H9 (cell line): Measurements from ENCODE around the gene ZDHHC13. TPM values are rescaled to one million over a fixed set of nuclear protein-coding genes. Genes with fewer than 3 reads are reported as not detected.

ENCODE experiments used
- DNase-seq: peaks from one replicate; pipeline ENCODE4 v3.0.0-alpha.2; 2017
- H2AFZ ChIP-seq: one replicate; pipeline ENCODE4 v1.6.1; 2013; ENCODE audit warnings: mild to moderate bottlenecking, low read length, control low read depth, moderate library complexity
- H2AK5ac ChIP-seq: 2 replicates; pipeline ENCODE4 v1.6.1; 2013; ENCODE audit warnings: low read length, control low read depth, mixed read lengths; ENCODE audit not compliant: insufficient read length
- H2BK120ac ChIP-seq: one replicate; pipeline ENCODE4 v1.6.1; 2013; ENCODE audit warnings: low read depth, mild to moderate bottlenecking, low read length, control low read depth, inconsistent platforms; ENCODE audit not compliant: poor library complexity, severe bottlenecking
- H2BK12ac ChIP-seq: 2 replicates; pipeline ENCODE4 v1.6.1; 2013; ENCODE audit warnings: low read length, control low read depth, mixed read lengths, low read depth; ENCODE audit not compliant: insufficient read length
- H2BK15ac ChIP-seq: 2 replicates; pipeline ENCODE4 v1.6.1; 2013; ENCODE audit warnings: low read depth, low read length, control low read depth
- H2BK20ac ChIP-seq: one replicate; pipeline ENCODE4 v1.6.1; 2013; ENCODE audit warnings: low read depth, mild to moderate bottlenecking, low read length, control low read depth, inconsistent platforms; ENCODE audit not compliant: poor library complexity, severe bottlenecking
- H2BK5ac ChIP-seq: 2 replicates; pipeline ENCODE4 v1.6.1; 2013; ENCODE audit warnings: low read length, control low read depth, mixed read lengths; ENCODE audit not compliant: insufficient read length
- H3K14ac ChIP-seq: 2 replicates; pipeline ENCODE4 v1.6.1; 2013; ENCODE audit warnings: low read length, control low read depth; ENCODE audit not compliant: insufficient read depth
- H3K18ac ChIP-seq: 2 replicates; pipeline ENCODE4 v1.6.1; 2013; ENCODE audit warnings: low read depth, mild to moderate bottlenecking, mixed read lengths, low read length, control low read depth; ENCODE audit not compliant: insufficient read length
- H3K23ac ChIP-seq: 2 replicates; pipeline ENCODE4 v1.6.1; 2013; ENCODE audit warnings: low read length, control low read depth, mixed read lengths, low read depth; ENCODE audit not compliant: insufficient read length
- H3K23me2 ChIP-seq: 2 replicates; pipeline ENCODE4 v1.6.1; 2013; ENCODE audit warnings: low read depth, mild to moderate bottlenecking, mixed read lengths, low read length, control low read depth; ENCODE audit not compliant: insufficient read length, poor library complexity, severe bottlenecking
- H3K27ac ChIP-seq: 2 replicates; pipeline ENCODE4 v1.5.1; 2013; ENCODE audit warnings: low read length, control low read depth, mixed read lengths, low read depth; ENCODE audit not compliant: insufficient read length
- H3K27me3 ChIP-seq: 2 replicates; pipeline ENCODE4 v1.6.1; 2013; ENCODE audit warnings: low read length, control low read depth, inconsistent platforms; ENCODE audit not compliant: insufficient read depth
- H3K4ac ChIP-seq: 2 replicates; pipeline ENCODE4 v1.6.1; 2013; ENCODE audit warnings: low read depth, mild to moderate bottlenecking, control low read depth, inconsistent platforms, low read length, moderate library complexity
- H3K4me1 ChIP-seq: 2 replicates; pipeline ENCODE4 v1.6.1; 2013; ENCODE audit warnings: low read length, control low read depth, inconsistent platforms; ENCODE audit not compliant: insufficient read depth
- H3K4me2 ChIP-seq: 2 replicates; pipeline ENCODE4 v1.6.1; 2013; ENCODE audit warnings: low read length, control low read depth, mixed read lengths; ENCODE audit not compliant: insufficient read length, insufficient read depth
- H3K56ac ChIP-seq: 2 replicates; pipeline ENCODE4 v1.6.1; 2013; ENCODE audit warnings: low read depth, mild to moderate bottlenecking, mixed read lengths, low read length, control low read depth; ENCODE audit not compliant: insufficient read length
- H3K79me1 ChIP-seq: 2 replicates; pipeline ENCODE4 v1.6.1; 2013; ENCODE audit warnings: low read depth, mild to moderate bottlenecking, moderate library complexity, low read length, control low read depth, inconsistent platforms; ENCODE audit not compliant: insufficient read depth, poor library complexity, severe bottlenecking
- H3K79me2 ChIP-seq: 2 replicates; pipeline ENCODE4 v1.6.1; 2013; ENCODE audit warnings: low read length, control low read depth, inconsistent platforms; ENCODE audit not compliant: insufficient read depth
- H3K9ac ChIP-seq: 2 replicates; pipeline ENCODE4 v1.6.1; 2013; ENCODE audit warnings: low read length, control low read depth, mixed read lengths; ENCODE audit not compliant: insufficient read length; ENCODE audit errors: extremely low read depth
- H3K9me3 ChIP-seq: one replicate; pipeline ENCODE4 v1.6.1; 2013; ENCODE audit warnings: low read depth, low read length, inconsistent platforms; ENCODE audit not compliant: control insufficient read depth
- H3T11ph ChIP-seq: one replicate; pipeline ENCODE4 v1.6.1; 2013; ENCODE audit warnings: mild to moderate bottlenecking, low read length, control low read depth, inconsistent platforms
- H4K20me1 ChIP-seq: one replicate; pipeline ENCODE4 v1.6.1; 2013; ENCODE audit not compliant: control insufficient read depth, insufficient read length, insufficient read depth
- H4K5ac ChIP-seq: 2 replicates; pipeline ENCODE4 v1.6.1; 2013; ENCODE audit warnings: low read depth, mild to moderate bottlenecking, mixed read lengths, low read length, control low read depth; ENCODE audit not compliant: insufficient read length
- H4K8ac ChIP-seq: replicated peaks from 2 replicates; pipeline ENCODE4 v1.6.1; 2013; ENCODE audit warnings: low read length, control low read depth, mixed read lengths, low read depth; ENCODE audit not compliant: insufficient read length
- H4K91ac ChIP-seq: 2 replicates; pipeline ENCODE4 v1.6.1; 2013; ENCODE audit warnings: low read depth, mild to moderate bottlenecking, moderate library complexity, mixed read lengths, low read length, control low read depth; ENCODE audit not compliant: insufficient read length
- H3K27ac Mint-ChIP-seq, 3 experiments: 2 replicates in 2 of 3; 3 replicates in 1 of 3; pipeline ENCODE4 v1.8.0; 2020 to 2021; ENCODE audit warnings: mixed read lengths in 3 of 3, mild to moderate bottlenecking in 1 of 3, moderate library complexity in 1 of 3
- H3K27me3 Mint-ChIP-seq: 2 replicates; pipeline ENCODE4 v1.8.0; 2021; ENCODE audit warnings: low read depth, mild to moderate bottlenecking, moderate library complexity, mixed read lengths
- H3K36me3 Mint-ChIP-seq, 3 experiments: 2 replicates in 2 of 3; 3 replicates in 1 of 3; pipeline ENCODE4 v1.8.0; 2020 to 2021; ENCODE audit warnings: low read depth in 3 of 3, mixed read lengths in 3 of 3; ENCODE audit not compliant: insufficient read depth in 1 of 3
- H3K4me1 Mint-ChIP-seq, 2 experiments: 2 replicates each; pipeline ENCODE4 v1.8.0; 2020; ENCODE audit warnings: mixed read lengths in 2 of 2
- H3K4me3 Mint-ChIP-seq, 2 experiments: 2 replicates in 1 of 2; 3 replicates in 1 of 2; pipeline ENCODE4 v1.8.0; 2020 to 2021; ENCODE audit warnings: mild to moderate bottlenecking in 2 of 2, mixed read lengths in 2 of 2, moderate library complexity in 1 of 2
- H3K9me3 Mint-ChIP-seq, 2 experiments: 2 replicates in 1 of 2; 3 replicates in 1 of 2; pipeline ENCODE4 v1.8.0; 2020; ENCODE audit warnings: mild to moderate bottlenecking in 2 of 2, mixed read lengths in 2 of 2, moderate library complexity in 1 of 2
- CTCF ChIP-seq: fragments of 200-600 bp; sonication (generic); conservative IDR thresholded peaks from 3 replicates; pipeline ENCODE4 v1.8.0; 2021; ENCODE audit warnings: antibody characterized with exemption, mild to moderate bottlenecking
- WGBS: extraction: QIAGEN DNeasy Blood & Tissue Kit; methylation state at CpG from one replicate; pipeline ENCODE4 v1.1.7; 2013; ENCODE audit warnings: missing lambda C conversion rate, low lambda C conversion rate, mixed read lengths; ENCODE audit not compliant: insufficient read length; ENCODE audit errors: extremely low coverage; 5-methylcytosine and 5-hydroxymethylcytosine counted together
- total RNA-seq: library from RNA; stranded (reverse); gene quantifications from 2 replicates; pipeline ENCODE4 v1.2.1, GENCODE V29; 2021

The ZDHHC13 gene
- total RNA-seq, 1 experiment from 2014 or later = 20.9 TPM

- peaks cover 2% of the 10 kb centered on the region; the same call in 1 of the 2 replicates for H3K27me3 Mint-ChIP-seq
- no peak for DNase-seq
Observed at GRCh38 chr11:19194620-19195308, 77.8 kb downstream of the ZDHHC13 start.

More at GRCh38 chr11:19194620-19195308, 77.8 kb downstream of the ZDHHC13 start:
- no peak overlapping the region for H2BK15ac ChIP-seq
- no peak overlapping the region for H4K8ac ChIP-seq
- no peak overlapping the region for H2AFZ ChIP-seq
- no peak overlapping the region for H3K18ac ChIP-seq
- no peak overlapping the region for H2BK5ac ChIP-seq
- no peaks in the 10 kb centered on the region for H3K36me3 Mint-ChIP-seq
- H3K79me1 ChIP-seq = no peaks in the 10 kb centered on the region
- H3K4ac ChIP-seq = no peak overlapping the region
- no peaks in the 10 kb centered on the region for H3K27me3 ChIP-seq
- H4K91ac ChIP-seq = no peak overlapping the region
- WGBS = no CpG with 5 or more reads among the region's 4 CpGs
- H4K20me1 ChIP-seq = no peaks in the 10 kb centered on the region
- H2BK120ac ChIP-seq = no peak overlapping the region
- H3K23ac ChIP-seq = no peak overlapping the region
- no peaks in the 10 kb centered on the region for H3K4me1 ChIP-seq
- H3K9me3 ChIP-seq = no peaks in the 10 kb centered on the region
- H3K79me2 ChIP-seq = no peaks in the 10 kb centered on the region
- H2BK20ac ChIP-seq = no peak overlapping the region
- no peaks in the 10 kb centered on the region for H3K9me3 Mint-ChIP-seq
- no peak overlapping the region for H3K27ac Mint-ChIP-seq
- H2BK12ac ChIP-seq = no peak overlapping the region
- H3K4me1 Mint-ChIP-seq = no peaks in the 10 kb centered on the region
- H2AK5ac ChIP-seq = no peak overlapping the region
- H3K4me2 ChIP-seq = no peak overlapping the region
- H3K4me3 Mint-ChIP-seq = no peak overlapping the region
- no peak overlapping the region for H4K5ac ChIP-seq
- no peak overlapping the region for H3K9ac ChIP-seq
- no peak overlapping the region for H3K27ac ChIP-seq
- TF ChIP-seq CTCF = no peak
- no peak overlapping the region for H3K14ac ChIP-seq
- H3T11ph ChIP-seq = no peak overlapping the region
- no peaks in the 10 kb centered on the region for H3K23me2 ChIP-seq
- no peak overlapping the region for H3K56ac ChIP-seq
